ENCODE data around the gene NLGN1. TPM values are rescaled to one million over a fixed set of nuclear protein-coding genes. Genes with fewer than 3 reads are reported as not detected.

Gene NLGN1
- total and polyA plus RNA-seq, 5 experiments from 2014 or later: not detected

DNA sequence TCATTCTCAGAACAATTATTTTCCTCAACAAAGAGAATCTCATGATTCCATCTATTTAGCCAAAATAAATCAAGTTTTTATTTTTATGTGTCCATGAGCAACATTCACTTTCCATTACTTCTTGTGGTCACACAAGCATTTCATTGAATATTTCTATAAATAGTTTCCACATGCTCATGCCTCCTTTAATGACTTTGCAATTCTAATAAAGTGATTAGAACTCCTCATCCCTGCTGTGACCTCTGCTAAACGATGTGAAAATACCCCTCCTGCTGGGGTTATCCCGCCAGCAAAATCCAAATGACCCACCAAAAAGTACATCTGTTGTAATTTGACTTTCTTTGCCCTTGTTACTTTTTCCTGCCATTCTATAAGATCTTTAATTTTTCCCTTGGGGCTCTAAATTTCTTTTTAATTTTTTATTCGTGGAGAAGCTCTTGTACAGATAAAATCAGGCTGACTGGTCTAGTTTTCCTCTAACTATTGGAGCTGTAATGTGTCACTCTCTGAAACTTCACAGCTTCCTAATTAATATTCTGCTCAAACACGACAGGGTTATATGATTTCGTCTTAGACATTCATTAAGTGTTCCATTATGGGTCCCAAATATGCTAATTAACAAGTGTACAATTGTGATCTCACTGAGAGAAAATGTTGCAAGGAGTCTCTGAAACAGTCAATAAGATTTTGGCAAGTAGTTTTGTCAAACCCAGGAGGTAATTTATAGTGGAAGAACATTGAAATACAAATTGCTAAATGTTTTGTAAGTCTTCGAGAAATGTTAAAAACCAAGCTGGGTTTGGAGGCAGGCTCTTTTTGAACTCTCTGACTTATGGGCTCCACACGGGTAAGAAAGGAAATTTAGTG, 928.5 kb downstream of the NLGN1 start:
- Mint-ChIP-seq H3K27me3 (peaks cover 0 to 2% (median 0%) of the 10 kb centered on the region in 5 donors), H3K9me3 (peaks cover 0 to 33% (median 7%) of the 10 kb centered on the region in 9 donors), H3K4me3 (no peak overlapping the region), H3K4me1 (peaks cover 0 to 2% (median 0%) of the 10 kb centered on the region in 4 donors), H3K36me3 (peaks cover 0 to 11% (median 0%) of the 10 kb centered on the region in 3 donors), H3K27ac (no peak overlapping the region)
- POLR2A ChIA-PET: no interaction called here
- no peak for DNase-seq
- no peak for ATAC-seq

DNA sequence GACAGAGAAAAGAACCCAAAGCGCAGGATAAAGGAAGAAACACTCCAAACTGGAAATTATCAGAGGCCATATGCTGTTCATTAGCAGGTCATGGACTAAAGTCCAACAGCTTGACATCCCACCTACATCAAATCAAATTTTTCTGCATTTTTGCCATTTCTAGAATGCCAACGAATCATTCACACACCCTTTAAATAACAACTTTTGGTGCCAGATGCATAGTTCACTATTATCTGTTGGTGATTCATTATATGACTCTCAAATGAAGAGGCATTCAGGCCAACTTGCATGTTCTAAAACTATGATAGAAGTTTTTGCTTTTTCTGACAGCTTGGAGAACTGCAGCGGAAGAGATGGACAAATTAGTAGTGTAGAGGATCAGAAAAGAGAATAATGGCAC, 931.8 kb downstream of the NLGN1 start:
- Mint-ChIP-seq H3K9me3 (peaks cover 0 to 24% (median 5%) of the 10 kb centered on the region in 9 donors), H3K4me1 (peaks cover 0 to 2% (median 0%) of the 10 kb centered on the region in 4 donors), H3K36me3 (peaks cover 0 to 11% (median 0%) of the 10 kb centered on the region in 3 donors), H3K27ac (no peak overlapping the region), H3K4me3 (no peak overlapping the region), H3K27me3 (peaks cover 0 to 2% (median 0%) of the 10 kb centered on the region in 5 donors)
- DNase-seq (no peak), ATAC-seq (no peak)
- POLR2A ChIA-PET: no interaction called here

- no peak overlapping the region for H3K27ac Mint-ChIP-seq
- peaks cover 0 to 2% (median 0%) of the 10 kb centered on the region in 5 donors for H3K27me3 Mint-ChIP-seq
- POLR2A ChIA-PET: no interaction called here
- H3K36me3 Mint-ChIP-seq: peaks cover 0 to 11% (median 0%) of the 10 kb centered on the region in 3 donors
- no peak for DNase-seq
- no peak for ATAC-seq
- H3K9me3 Mint-ChIP-seq: peaks cover 0 to 24% (median 5%) of the 10 kb centered on the region in 9 donors
- no peak overlapping the region for H3K4me3 Mint-ChIP-seq
- peaks cover 0 to 2% (median 0%) of the 10 kb centered on the region in 4 donors for H3K4me1 Mint-ChIP-seq
Measured at GRCh38 chr3:174330303-174330702, 932.8 kb downstream of the NLGN1 start.

GRCh38 chr3:174331095-174331800, 933.7 kb downstream of the NLGN1 start:
- no peak for ATAC-seq
- H3K9me3 Mint-ChIP-seq: peaks cover 0 to 24% (median 5%) of the 10 kb centered on the region in 9 donors
- H3K27ac Mint-ChIP-seq: no peak overlapping the region
- POLR2A ChIA-PET: no interaction called here
- H3K36me3 Mint-ChIP-seq: peaks cover 0 to 11% (median 0%) of the 10 kb centered on the region in 3 donors
- H3K4me1 Mint-ChIP-seq: peaks cover 0 to 2% (median 0%) of the 10 kb centered on the region in 4 donors
- H3K4me3 Mint-ChIP-seq: no peak overlapping the region
- no peak for DNase-seq
- peaks cover 0 to 2% (median 0%) of the 10 kb centered on the region in 5 donors for H3K27me3 Mint-ChIP-seq

DNA sequence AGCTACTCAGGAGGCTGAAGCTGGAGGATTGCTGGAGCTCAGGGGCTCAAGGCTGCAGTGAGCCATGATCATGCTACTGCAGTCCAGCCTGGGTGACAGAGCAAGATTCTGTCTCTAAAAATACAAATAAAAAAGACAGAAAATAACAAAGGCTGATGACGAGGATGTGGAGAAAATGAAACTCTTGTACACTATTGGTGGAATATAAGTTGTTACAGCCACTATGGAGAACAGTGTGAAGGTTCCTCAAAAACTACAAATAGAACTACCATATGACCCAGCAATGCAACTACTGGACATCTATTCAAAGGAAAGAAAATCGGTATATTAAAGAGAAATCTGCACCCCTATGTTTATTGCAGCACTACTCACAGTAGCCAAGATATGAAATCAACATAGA, 934.8 kb downstream of the NLGN1 start:
- DNase-seq: no peak
- H3K4me1 Mint-ChIP-seq: peaks cover 0 to 2% (median 0%) of the 10 kb centered on the region in 4 donors
- H3K27ac Mint-ChIP-seq: no peak overlapping the region
- no peak for ATAC-seq
- peaks cover 0 to 33% (median 5%) of the 10 kb centered on the region in 9 donors for H3K9me3 Mint-ChIP-seq
- POLR2A ChIA-PET: no interaction called here
- peaks cover 0 to 11% (median 0%) of the 10 kb centered on the region in 3 donors for H3K36me3 Mint-ChIP-seq
- peaks cover 0 to 2% (median 0%) of the 10 kb centered on the region in 5 donors for H3K27me3 Mint-ChIP-seq
- no peak overlapping the region for H3K4me3 Mint-ChIP-seq

DNA sequence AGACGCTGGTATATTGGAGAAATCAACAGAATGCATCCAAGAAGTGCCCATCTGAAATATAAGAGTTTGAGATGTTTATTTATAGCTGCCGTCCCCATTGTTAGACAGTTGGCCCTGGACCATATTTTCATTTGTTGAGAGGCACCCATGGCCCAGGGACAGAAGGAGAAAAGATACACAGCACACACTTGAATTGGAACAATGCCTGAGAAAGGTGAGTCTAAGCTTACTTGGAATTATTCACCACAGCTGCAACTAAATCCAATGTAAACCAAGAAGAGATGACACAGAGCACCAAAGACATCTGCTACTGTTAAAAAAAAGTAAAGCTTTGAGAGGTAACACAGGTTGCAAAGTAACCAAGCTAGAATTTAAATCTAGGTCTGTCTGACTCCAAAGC, 936.1 kb downstream of the NLGN1 start:
- peaks cover 0 to 11% (median 0%) of the 10 kb centered on the region in 3 donors for H3K36me3 Mint-ChIP-seq
- no peak overlapping the region for H3K4me3 Mint-ChIP-seq
- ATAC-seq (no peak), DNase-seq (no peak)
- H3K4me1 Mint-ChIP-seq: peaks cover 0 to 2% (median 0%) of the 10 kb centered on the region in 4 donors
- POLR2A ChIA-PET: no interaction called here
- H3K9me3 Mint-ChIP-seq: peaks cover 0 to 34% (median 7%) of the 10 kb centered on the region in 9 donors
- H3K27me3 Mint-ChIP-seq: peaks cover 0 to 2% (median 0%) of the 10 kb centered on the region in 5 donors
- H3K27ac Mint-ChIP-seq: no peak overlapping the region

DNA sequence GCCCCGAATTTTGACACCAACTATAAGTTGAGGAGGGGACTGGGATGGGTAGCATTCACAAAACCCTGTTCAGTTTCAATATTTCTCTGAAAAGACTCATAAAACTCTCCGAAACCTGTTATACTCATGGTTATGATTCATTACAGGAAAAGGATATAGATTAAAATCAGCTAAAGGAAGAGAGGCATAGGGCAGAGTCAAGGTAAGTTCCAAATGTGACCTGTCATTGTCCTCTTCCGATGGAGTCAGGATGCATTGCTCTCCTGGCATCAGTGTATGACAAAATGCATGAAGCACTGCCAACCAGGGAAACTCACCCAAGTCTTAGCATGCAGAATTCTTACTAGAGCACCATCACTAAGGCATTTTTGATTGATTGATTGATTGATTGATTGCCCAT, 936.6 kb downstream of the NLGN1 start:
- POLR2A ChIA-PET: no interaction called here

DNA sequence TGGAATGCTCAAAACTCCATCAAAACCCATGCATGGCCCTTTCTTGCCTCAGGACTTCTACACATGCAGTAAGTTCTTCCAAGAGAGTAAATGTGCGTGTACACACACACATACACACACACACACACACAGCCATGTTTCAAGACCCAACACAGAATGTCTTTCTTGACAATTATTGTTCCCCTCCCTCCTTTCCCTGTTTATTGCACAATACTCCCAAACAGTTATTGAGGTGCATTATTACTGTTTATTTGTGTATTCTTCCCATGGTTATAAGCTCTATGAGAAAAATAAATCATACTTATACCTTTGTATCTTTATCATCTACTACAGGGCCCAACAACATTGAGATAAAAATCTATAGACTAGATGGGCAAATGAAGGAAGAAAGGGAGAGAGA, 937.8 kb downstream of the NLGN1 start:
- ATAC-seq (no peak), DNase-seq (no peak)
- Mint-ChIP-seq H3K4me1 (peaks cover 0 to 2% (median 0%) of the 10 kb centered on the region in 4 donors), H3K36me3 (peaks cover 0 to 4% (median 0%) of the 10 kb centered on the region in 3 donors), H3K4me3 (no peak overlapping the region), H3K27me3 (no peaks in the 10 kb centered on the region), H3K27ac (no peak overlapping the region), H3K9me3 (peaks cover 0 to 19% (median 3%) of the 10 kb centered on the region in 9 donors)
- POLR2A ChIA-PET: no interaction called here

More for the DNA sequence above, 936.6 kb downstream of the NLGN1 start:
- H3K9me3 Mint-ChIP-seq: peaks cover 0 to 29% (median 4%) of the 10 kb centered on the region in 9 donors
- ATAC-seq (no peak), DNase-seq (no peak)
- no peak overlapping the region for H3K4me3 Mint-ChIP-seq
- peaks cover 0 to under 1% (median 0%) of the 10 kb centered on the region in 5 donors for H3K27me3 Mint-ChIP-seq
- H3K27ac Mint-ChIP-seq: no peak overlapping the region
- H3K4me1 Mint-ChIP-seq: peaks cover 0 to 2% (median 0%) of the 10 kb centered on the region in 4 donors
- H3K36me3 Mint-ChIP-seq: peaks cover 0 to 9% (median 0%) of the 10 kb centered on the region in 3 donors

GRCh38 chr3:174335910-174336309, 938.4 kb downstream of the NLGN1 start:
- no peaks in the 10 kb centered on the region for H3K27me3 Mint-ChIP-seq
- no peak overlapping the region for H3K27ac Mint-ChIP-seq
- H3K4me3 Mint-ChIP-seq: no peak overlapping the region
- peaks cover 0 to 1% (median 0%) of the 10 kb centered on the region in 3 donors for H3K36me3 Mint-ChIP-seq
- POLR2A ChIA-PET: no interaction called here
- peaks cover 0 to 14% (median 2%) of the 10 kb centered on the region in 9 donors for H3K9me3 Mint-ChIP-seq
- peaks cover 0 to 1% (median 0%) of the 10 kb centered on the region in 4 donors for H3K4me1 Mint-ChIP-seq
- DNase-seq: no peak
- no peak for ATAC-seq

Data from naive thymus-derived CD8-positive, alpha-beta T cell (primary cell).